IPS-11a (cell line): ENCODE data around the gene ARF6.
A peak's percentile ranks its signal among the peaks of the same experiment; 100 is the strongest.
"Not testable (repeated sequence)": the region's sequence is repeated elsewhere in the genome, so short reads cannot be mapped to it uniquely, and the experiment has no call there.

Experiments
- H3K4me3 ChIP-seq: one replicate; pipeline ENCODE4 v1.5.1; 2013; ENCODE audit warnings: low read depth, low read length, control low read depth

Gene ARF6

GRCh38 chr14:49875640-49876198, 17.2 kb upstream of the ARF6 start:
- H3K4me3 ChIP-seq = no peak overlapping the region

- H3K4me3 ChIP-seq = no peak overlapping the region
These were observed 16.2 kb upstream of the ARF6 start for GRCh38 chr14:49876563-49877127.

GRCh38 chr14:49879646-49880204, 13.2 kb upstream of the ARF6 start:
- no peak overlapping the region for H3K4me3 ChIP-seq

- H3K4me3 ChIP-seq = no peak overlapping the region
These were observed 12.4 kb upstream of the ARF6 start for GRCh38 chr14:49880267-49881064.

GRCh38 chr14:49881350-49882001, 11.4 kb upstream of the ARF6 start:
- no peak overlapping the region for H3K4me3 ChIP-seq

GRCh38 chr14:49882826-49883694, 9.8 kb upstream of the ARF6 start:
- no peak overlapping the region for H3K4me3 ChIP-seq

GRCh38 chr14:49886523-49886922, 6.4 kb upstream of the ARF6 start:
- H3K4me3 ChIP-seq = no peak overlapping the region

- no peak overlapping the region for H3K4me3 ChIP-seq
These were observed 4.6 kb upstream of the ARF6 start for GRCh38 chr14:49888293-49888692.

GRCh38 chr14:49892301-49892635, 614 bp upstream of the ARF6 start:
- peak overlapping the region; percentile 99 for H3K4me3 ChIP-seq

GRCh38 chr14:49893309-49894213, 679 bp downstream of the ARF6 start:
- H3K4me3 ChIP-seq = peak overlapping the region; percentile 99

GRCh38 chr14:49894214-49895107, 1.6 kb downstream of the ARF6 start:
- H3K4me3 ChIP-seq = peak overlapping the region; percentile 99

- H3K4me3 ChIP-seq = peak overlapping the region; percentile 30
These were observed 2.6 kb downstream of the ARF6 start for GRCh38 chr14:49895480-49895879.

- H3K4me3 ChIP-seq = not testable (repeated sequence)
These were observed 3.4 kb downstream of the ARF6 start for GRCh38 chr14:49896272-49896671.

- H3K4me3 ChIP-seq = no peak overlapping the region
These were observed 4.1 kb downstream of the ARF6 start for GRCh38 chr14:49896966-49897365.

- H3K4me3 ChIP-seq = no peak overlapping the region
These were observed 4.5 kb downstream of the ARF6 start for GRCh38 chr14:49897414-49897813.

GRCh38 chr14:49897965-49898364, 5.1 kb downstream of the ARF6 start:
- no peak overlapping the region for H3K4me3 ChIP-seq

- H3K4me3 ChIP-seq = no peak overlapping the region
These were observed 5.6 kb downstream of the ARF6 start for GRCh38 chr14:49898485-49898884.

- H3K4me3 ChIP-seq = no peak overlapping the region
These were observed 8.1 kb downstream of the ARF6 start for GRCh38 chr14:49900973-49901372.
